Endothelial cell (in vitro differentiated cells): ENCODE results near the gene CAMKV. TPM values are rescaled to one million over a fixed set of nuclear protein-coding genes. Genes with fewer than 3 reads are reported as not detected.
"Not testable (repeated sequence)": the region's sequence is repeated elsewhere in the genome, so short reads cannot be mapped to it uniquely, and the experiment has no call there.

ENCODE experiments used
- DNase-seq: peaks from one replicate; pipeline ENCODE4 v3.0.0; 2021; ENCODE audit warnings: low spot score
- H3K27ac Mint-ChIP-seq: one replicate; pipeline ENCODE4 v1.8.0; 2021; ENCODE audit warnings: mixed read lengths, inconsistent platforms; ENCODE audit not compliant: unreplicated experiment
- H3K27me3 Mint-ChIP-seq: one replicate; pipeline ENCODE4 v1.8.0; 2021; ENCODE audit warnings: mild to moderate bottlenecking, moderate library complexity, mixed read lengths, inconsistent platforms; ENCODE audit not compliant: unreplicated experiment
- H3K36me3 Mint-ChIP-seq: one replicate; pipeline ENCODE4 v1.8.0; 2021; ENCODE audit warnings: mild to moderate bottlenecking, low read depth, mixed read lengths, inconsistent platforms; ENCODE audit not compliant: unreplicated experiment
- H3K4me1 Mint-ChIP-seq: one replicate; pipeline ENCODE4 v1.8.0; 2021; ENCODE audit warnings: mild to moderate bottlenecking, mixed read lengths, inconsistent platforms; ENCODE audit not compliant: unreplicated experiment
- H3K4me3 Mint-ChIP-seq: one replicate; pipeline ENCODE4 v1.8.0; 2021; ENCODE audit warnings: mild to moderate bottlenecking, mixed read lengths, inconsistent platforms; ENCODE audit not compliant: unreplicated experiment
- H3K9me3 Mint-ChIP-seq: one replicate; pipeline ENCODE4 v1.8.0; 2021; ENCODE audit warnings: mixed read lengths, inconsistent platforms; ENCODE audit not compliant: unreplicated experiment
- CTCF ChIP-seq: fragments of 200-600 bp; sonication (generic); IDR thresholded peaks from one replicate; pipeline ENCODE4 v1.5.0; 2021; ENCODE audit warnings: antibody characterized with exemption; ENCODE audit not compliant: unreplicated experiment
- total RNA-seq: library from RNA; stranded (reverse); fragmentation: NEBNext Ultra II Directional; extraction: Animal tissue kit (Norgen Biotek cat#: 25700); gene quantifications from one replicate; pipeline ENCODE4 v1.2.1, GENCODE V29; 2021; ENCODE audit not compliant: unreplicated experiment

Gene CAMKV
- total RNA-seq, 1 donor from 2014 or later, result 0.67 TPM

GRCh38 chr3:49911611-49912010 lies 41.9 kb upstream of the CAMKV start:
- peaks cover 12% of the 10 kb centered on the region for H3K36me3 Mint-ChIP-seq
- no peak for TF ChIP-seq CTCF
- H3K27ac Mint-ChIP-seq, result no peak overlapping the region
- DNase-seq, result no peak
- H3K9me3 Mint-ChIP-seq, result no peaks in the 10 kb centered on the region
- H3K4me1 Mint-ChIP-seq, result no peaks in the 10 kb centered on the region
- H3K4me3 Mint-ChIP-seq, result no peak overlapping the region
- peaks cover 13% of the 10 kb centered on the region for H3K27me3 Mint-ChIP-seq

- H3K27me3 Mint-ChIP-seq, result peaks cover 13% of the 10 kb centered on the region
- peaks cover under 1% of the 10 kb centered on the region for H3K4me1 Mint-ChIP-seq
- peaks cover 12% of the 10 kb centered on the region for H3K36me3 Mint-ChIP-seq
- H3K4me3 Mint-ChIP-seq, result no peak overlapping the region
- H3K9me3 Mint-ChIP-seq, result no peaks in the 10 kb centered on the region
- TF ChIP-seq CTCF, result no peak
- no peak overlapping the region for H3K27ac Mint-ChIP-seq
- no peak for DNase-seq
Observed at GRCh38 chr3:49911124-49911420, 41.4 kb upstream of the CAMKV start.

- Mint-ChIP-seq H3K9me3 (no peaks in the 10 kb centered on the region), H3K27me3 (peaks cover 15% of the 10 kb centered on the region), H3K27ac (no peak overlapping the region), H3K4me1 (peaks cover 4% of the 10 kb centered on the region), H3K4me3 (no peak overlapping the region), H3K36me3 (peaks cover 12% of the 10 kb centered on the region)
- no peak for DNase-seq
- no peak for TF ChIP-seq CTCF
Observed at GRCh38 chr3:49910409-49911123, 40.9 kb upstream of the CAMKV start.

- Mint-ChIP-seq H3K27ac (no peak overlapping the region), H3K4me3 (no peak overlapping the region), H3K9me3 (no peaks in the 10 kb centered on the region), H3K4me1 (peaks cover 4% of the 10 kb centered on the region), H3K27me3 (peaks cover 15% of the 10 kb centered on the region), H3K36me3 (peaks cover 12% of the 10 kb centered on the region)
- DNase-seq, result no peak
- TF ChIP-seq CTCF, result no peak
Observed at GRCh38 chr3:49908373-49909199, 38.9 kb upstream of the CAMKV start.

- no peak overlapping the region for H3K27ac Mint-ChIP-seq
- no peaks in the 10 kb centered on the region for H3K9me3 Mint-ChIP-seq
- H3K36me3 Mint-ChIP-seq, result peaks cover 4% of the 10 kb centered on the region
- peak; percentile 53 for TF ChIP-seq CTCF
- H3K27me3 Mint-ChIP-seq, result peaks cover 10% of the 10 kb centered on the region
- H3K4me3 Mint-ChIP-seq, result no peak overlapping the region
- peaks cover 4% of the 10 kb centered on the region for H3K4me1 Mint-ChIP-seq
- peak; percentile 63 for DNase-seq
Observed at GRCh38 chr3:49906073-49906743, 36.5 kb upstream of the CAMKV start.

GRCh38 chr3:49904448-49904847 lies 34.7 kb upstream of the CAMKV start:
- DNase-seq, H3K9me3 Mint-ChIP-seq, H3K27me3 Mint-ChIP-seq, H3K4me1 Mint-ChIP-seq, H3K36me3 Mint-ChIP-seq, H3K4me3 Mint-ChIP-seq, H3K27ac Mint-ChIP-seq: not testable (repeated sequence)
